B cell (primary cell): ENCODE results near the gene BNIP5.

Experiments
- CTCF ChIP-seq: fragments of 200-600 bp; IDR thresholded peaks from one replicate; pipeline ENCODE4 v1.8.0; 2022; ENCODE audit warnings: antibody characterized with exemption, mild to moderate bottlenecking
- EZH2 ChIP-seq: IDR thresholded peaks from 2 replicates; pipeline ENCODE4 v1.6.1; 2012; ENCODE audit warnings: borderline replicate concordance, low read depth, mild to moderate bottlenecking, moderate library complexity, low read length; ENCODE audit not compliant: insufficient read depth, poor library complexity, severe bottlenecking

GRCh38 chr6:36319821-36320220 lies 16.9 kb downstream of the BNIP5 start:
- TF ChIP-seq CTCF (no peak), EZH2 (no peak)
